NCI-H128 (cell line): ENCODE data around the gene ALOX12.

ENCODE experiments used
- DNase-seq: peaks from one replicate; lab custom pipeline; 2025; ENCODE audit not compliant: unreplicated experiment; lab: John Stamatoyannopoulos, UW

ALOX12 gene

DNA sequence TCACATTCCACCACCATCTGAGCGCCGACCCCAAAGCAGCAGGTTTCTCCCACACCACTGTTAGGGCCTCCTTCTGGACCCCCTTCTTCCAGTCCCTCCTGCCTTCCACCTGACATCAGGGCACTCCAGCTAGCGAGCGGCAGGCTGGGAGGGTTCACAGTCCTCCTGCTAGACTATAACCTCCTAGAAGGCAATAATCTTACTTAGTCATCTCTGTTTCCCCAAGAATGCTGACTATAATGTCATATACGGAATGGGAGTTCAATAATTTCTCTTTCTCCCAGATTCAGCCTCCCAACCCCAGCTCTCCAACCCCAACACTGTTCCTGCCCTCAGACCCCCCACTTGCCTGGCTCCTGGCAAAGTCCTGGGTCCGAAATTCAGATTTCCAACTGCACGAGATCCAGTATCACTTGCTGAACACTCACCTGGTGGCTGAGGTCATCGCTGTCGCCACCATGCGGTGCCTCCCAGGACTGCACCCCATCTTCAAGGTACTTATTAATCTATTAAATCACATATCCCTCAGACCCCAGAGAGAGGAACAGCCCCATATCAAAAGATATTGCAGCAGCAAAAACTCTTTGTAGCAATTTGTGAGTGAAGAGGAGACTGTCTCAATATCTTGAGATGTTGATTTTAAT, 5.6 kb downstream of the ALOX12 start:
- DNase-seq: no peak

DNA sequence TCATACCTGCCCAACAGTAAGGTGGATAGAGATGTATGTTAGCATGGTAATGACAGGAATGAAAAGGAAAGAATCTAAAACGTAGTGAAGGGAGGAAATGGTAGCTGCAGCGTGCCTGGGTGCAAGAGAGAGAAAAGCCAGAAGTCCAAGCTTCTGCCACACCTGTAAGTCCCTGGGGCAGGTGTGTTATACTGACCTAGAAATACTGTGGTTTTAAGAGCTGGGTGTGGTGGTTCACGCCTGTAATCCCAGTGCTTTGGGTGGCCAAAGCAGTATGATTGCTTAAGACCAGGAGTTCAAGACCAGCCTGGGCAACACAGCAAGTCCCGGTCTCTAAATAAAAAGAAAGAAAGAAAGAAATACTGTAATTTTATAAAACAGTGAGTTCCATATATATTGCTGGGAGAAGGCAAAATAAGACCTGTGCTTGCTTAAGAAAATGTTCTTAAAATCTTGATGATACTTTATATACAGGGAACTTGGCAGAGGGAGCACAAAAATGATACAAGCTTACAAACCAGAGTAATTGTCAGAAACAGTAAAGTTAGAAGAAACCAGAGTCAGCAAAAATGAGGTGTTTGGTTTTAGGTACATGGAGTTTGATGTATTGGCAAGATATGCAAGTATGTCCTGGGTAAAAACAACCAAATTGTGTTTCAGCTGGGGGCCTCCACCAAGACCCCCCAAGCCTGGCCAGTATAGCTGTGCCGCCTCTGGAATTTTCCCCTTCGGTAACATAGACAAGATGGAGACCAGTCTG, 6.6 kb downstream of the ALOX12 start:
- DNase-seq: no peak

DNA sequence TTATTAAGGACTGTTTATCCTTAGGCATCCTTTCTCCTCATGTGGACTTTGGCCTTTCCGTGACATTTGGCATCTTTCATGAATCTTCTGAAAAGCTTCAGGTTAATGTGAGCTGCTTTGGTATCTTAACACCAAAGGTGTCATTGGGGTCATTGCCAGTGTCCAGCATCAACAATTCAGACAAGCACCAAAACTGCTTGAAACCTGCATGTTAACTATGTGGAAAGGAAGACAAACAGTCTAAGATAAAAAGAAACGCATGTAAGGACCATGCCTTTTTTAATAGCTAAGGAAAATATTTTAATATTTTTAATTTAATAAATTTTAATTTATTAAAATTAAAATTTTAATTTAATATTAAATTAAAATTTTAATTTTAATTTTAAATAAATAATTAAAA, 7.9 kb downstream of the ALOX12 start:
- no peak for DNase-seq

DNA sequence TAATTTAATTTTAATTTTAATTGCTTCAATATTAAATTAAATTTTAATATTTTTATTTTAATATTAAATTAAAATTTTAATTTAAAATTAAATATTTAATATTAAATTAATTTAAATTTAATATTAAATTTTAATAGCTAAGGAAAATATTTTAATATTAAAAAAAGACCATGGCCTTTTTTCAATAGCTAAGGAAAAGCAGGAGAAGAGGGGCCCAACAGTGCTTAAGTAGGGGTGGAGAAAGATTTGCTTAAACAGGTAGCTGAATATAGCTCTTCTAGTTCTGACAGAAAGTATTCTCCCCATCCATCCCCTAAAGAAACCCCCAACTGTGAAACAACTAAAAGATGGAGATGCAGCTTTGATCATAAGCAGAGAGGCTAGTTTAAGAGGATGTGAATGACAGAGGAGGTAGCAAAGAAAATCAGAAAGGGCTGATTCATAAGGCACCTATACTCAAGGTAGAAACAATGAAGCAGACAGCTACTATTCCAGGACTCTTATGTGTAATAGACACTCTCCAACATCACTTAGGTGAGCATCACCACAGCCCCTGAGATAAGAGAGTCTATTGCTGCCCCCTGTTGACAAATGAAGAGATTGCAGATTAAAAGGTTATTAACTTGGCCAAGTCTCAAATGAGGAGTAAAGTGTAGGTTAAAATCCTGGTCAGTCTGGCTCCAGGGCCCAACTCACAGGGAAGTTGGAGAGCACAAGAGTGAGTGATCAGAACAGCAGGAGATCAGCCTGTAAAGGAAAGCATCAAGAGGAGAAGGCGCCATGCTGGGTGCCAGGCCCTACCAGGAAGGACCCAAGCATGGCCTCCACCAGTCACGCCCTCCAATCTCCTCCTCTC, 8.8 kb downstream of the ALOX12 start:
- peak; percentile 61 for DNase-seq

DNA sequence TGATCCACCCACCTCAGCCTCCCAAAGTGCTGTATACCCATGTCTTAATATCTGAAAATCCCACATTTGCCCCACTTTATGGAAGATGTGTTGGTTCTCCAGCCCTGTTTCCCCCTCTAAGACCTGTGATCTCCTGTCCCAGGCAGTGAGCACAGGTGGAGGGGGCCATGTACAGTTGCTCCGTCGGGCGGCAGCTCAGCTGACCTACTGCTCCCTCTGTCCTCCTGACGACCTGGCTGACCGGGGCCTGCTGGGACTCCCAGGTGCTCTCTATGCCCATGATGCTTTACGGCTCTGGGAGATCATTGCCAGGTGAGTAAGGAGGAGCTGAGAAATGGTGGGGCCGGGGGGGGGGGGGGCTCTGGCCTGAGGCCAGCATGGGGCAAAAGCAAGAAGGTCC, 9.9 kb downstream of the ALOX12 start:
- no peak for DNase-seq

DNA sequence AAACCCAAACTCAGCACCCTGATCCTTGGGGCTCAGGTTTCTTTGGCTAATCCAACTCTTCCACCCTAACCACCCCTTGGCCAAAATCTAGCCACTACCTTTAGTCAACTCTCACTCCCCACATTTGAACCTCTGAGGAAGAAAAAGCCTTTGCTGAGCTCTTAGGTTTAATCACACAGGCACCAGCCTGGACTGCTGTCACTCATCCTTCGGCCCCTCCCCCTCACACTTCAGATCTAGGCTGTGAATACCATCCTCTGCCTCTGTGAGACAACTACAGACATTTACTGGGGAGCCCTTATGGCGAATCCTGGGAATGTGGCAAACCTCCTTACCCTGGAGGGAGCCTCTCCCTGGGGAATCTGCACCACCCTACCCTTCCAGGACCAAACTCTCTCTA, 11.3 kb downstream of the ALOX12 start:
- no peak for DNase-seq

DNA sequence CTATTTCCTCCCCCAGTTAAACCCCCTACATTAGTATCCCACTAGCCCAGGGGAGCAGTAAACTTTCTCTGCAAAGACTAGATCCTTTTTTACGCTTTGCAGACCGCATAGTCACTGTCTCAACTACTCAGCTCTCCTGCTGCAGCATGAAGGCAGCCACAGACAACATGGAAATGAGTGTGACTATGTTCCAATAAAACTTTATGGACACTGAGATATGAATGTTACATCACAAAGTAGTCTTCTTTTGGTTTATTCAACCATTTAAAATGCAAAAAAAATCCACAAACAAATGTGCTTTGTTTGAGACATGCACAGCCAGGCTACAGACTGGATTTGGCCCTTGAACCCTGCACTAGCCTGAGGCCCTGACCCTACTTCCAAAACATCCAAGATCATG, 14.7 kb downstream of the ALOX12 start:
- no peak for DNase-seq

DNA sequence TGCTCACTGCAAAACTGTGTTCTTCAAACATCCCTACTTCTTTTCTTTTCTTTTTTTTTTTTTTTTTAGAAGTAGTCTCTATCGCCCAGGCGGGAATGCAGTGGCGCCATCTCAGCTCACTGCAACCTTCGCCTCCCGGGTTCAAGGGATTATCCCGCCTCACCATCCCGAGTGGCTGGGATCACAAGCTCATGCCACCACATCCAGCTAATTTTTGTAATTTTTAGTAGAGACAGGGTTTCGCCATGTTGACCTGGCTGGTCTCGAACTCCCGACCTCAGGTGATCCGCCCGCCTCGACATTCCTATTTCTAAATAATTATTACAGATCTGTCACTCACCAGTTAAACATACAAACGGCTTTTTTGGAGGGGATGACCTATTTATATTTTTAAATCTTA, 15.6 kb downstream of the ALOX12 start:
- no peak for DNase-seq

DNA sequence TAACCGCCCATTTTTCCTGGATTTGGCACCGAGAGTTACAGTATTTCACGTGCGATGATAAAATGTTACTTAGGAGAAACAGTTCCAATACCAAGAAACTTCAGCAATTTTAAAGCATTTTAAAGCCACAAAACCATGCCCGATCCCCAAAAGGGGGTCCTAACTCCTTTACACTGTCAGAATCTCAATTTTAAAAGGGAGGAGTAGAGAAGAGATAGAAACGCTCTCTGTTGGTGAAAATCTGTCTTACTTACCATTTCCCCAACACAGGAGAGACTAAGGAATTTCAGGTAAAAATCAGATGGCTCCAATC, 16.0 kb downstream of the ALOX12 start:
- DNase-seq: no peak

DNA sequence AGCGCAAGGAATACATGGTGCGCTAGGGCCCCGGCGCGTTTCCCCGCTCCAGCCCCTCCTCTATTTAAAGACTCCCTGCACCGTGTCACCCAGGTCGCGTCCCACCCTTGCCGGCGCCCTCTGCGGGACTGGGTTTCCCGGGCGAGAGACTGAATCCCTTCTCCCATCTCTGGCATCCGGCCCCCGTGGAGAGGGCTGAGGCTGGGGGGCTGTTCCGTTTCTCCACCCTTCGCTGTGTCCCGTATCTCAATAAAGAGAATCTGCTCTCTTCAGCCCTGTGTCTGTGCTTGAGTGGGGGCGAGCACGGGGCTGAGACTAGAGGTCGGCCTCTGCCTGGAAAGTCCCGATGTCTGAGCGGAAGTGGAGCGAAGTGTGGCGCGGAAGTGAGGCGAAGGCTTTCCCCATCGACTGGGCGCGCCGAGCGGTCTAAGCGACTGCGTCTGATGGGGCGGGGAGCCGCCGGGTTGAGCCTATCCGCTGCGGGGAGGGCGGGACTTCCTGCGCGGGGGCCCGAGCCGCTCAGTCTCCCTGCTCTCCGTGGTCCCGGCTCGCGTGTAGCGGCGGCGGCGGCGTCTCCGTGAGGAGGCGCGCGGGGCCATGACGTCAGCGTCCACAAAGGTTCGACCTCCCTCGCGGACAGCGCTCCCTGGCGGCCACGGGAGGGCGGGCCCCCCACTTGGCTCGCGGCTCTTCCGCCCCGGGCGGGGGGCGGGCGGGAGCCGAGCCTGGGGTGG, 18.6 kb downstream of the ALOX12 start:
- peak; percentile 80 for DNase-seq

DNA sequence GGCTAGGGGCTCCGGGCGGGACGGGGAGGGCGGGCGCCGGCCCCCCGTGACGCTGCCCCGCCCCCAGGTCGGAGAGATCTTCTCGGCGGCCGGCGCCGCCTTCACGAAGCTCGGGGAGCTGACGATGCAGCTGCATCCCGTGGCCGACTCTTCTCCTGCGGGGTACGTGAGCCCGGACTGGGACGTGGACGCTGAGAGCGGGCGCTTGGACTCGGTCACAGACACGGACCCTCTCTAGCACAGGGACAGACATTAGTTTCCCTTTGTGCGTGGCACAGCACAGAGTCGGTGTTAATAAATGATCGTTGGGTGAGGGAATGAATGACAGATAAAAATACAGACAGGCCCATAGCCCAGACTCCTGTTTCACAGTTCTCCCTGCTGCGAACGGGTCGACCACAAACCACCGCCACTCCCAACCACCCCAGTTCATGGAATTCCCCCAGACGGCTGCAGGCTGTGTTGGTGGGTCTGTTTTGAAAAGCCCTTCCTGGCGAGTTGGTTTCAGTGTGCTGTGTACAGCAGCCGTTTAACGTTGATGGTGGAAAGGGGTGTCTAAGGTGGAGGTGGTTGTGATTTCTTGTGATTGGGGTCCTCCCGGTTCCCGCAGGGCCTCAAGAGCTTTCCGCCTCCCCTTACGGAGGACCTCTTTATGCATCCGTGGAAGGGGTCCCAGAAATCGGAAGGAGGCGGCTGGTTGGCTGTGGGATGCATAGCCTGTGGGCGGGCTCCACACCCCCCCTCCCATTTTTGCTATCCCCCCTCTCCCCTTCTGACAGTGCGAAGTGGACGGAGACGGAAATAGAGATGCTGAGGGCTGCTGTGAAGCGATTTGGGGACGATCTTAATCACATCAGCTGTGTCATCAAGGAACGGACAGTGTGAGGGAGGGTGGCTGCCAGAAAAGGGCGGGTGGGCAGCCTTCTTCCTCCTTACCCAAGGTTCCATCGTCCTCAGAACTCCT, 19.4 kb downstream of the ALOX12 start:
- no peak for DNase-seq

DNA sequence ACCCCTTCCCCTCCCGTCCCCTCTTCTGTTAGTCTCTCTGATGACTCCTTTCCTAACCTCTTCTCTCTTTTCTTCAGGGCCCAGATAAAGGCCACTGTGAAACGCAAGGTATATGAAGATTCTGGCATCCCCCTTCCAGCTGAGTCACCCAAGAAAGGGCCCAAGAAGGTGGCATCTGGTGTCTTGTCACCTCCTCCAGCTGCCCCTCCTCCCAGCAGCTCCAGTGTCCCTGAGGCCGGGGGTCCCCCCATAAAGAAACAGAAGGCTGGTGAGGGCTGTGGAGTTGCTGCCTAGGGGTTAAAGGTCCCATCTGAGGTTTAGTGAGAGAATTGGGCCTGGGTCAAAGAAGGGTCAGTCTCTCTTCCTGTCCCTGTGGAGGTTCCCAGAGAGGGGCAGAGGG, 20.6 kb downstream of the ALOX12 start:
- no peak for DNase-seq

DNA sequence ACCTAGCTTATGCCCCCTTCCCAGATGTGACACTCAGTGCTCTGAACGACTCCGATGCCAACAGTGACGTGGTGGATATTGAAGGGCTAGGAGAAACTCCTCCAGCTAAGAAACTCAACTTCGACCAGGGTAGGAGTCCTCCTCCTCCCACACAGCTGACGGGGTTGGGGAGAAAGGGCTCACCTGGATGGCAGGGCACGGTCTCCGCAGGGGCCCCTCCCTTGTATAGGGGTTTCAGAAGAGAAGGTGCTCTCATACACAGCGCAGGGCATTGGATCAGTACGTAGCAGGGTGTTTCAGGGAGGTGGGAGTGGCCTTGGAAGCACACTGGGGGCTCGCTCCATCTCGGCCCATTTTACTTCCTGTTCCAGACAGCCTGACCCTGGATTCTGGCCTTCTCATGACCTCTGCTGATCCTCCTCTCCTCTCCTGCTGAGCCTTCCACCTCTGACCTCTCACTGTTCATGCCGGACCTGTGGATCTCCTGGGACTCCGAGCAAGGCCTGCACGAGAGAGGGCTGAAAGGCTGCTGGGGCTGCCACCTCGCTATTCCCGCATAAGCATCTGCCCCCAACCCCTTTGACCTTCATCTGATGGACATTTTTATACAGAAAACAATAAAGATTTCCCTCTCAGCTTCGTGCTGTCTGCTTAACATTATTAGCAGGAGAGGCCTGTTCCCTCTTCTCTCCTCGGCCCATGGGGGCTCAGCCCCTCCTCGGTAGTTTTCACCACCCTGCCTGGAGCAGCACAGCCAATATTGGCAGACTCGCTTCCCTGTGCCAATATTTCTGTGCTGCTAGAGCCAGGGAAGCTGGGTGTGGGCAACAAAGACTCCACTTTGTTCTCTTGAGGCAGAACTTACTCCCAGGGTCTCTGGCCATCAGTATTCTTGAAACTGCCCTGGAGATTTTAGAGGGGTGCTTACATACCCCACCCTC, 21.3 kb downstream of the ALOX12 start:
- no peak for DNase-seq

DNA sequence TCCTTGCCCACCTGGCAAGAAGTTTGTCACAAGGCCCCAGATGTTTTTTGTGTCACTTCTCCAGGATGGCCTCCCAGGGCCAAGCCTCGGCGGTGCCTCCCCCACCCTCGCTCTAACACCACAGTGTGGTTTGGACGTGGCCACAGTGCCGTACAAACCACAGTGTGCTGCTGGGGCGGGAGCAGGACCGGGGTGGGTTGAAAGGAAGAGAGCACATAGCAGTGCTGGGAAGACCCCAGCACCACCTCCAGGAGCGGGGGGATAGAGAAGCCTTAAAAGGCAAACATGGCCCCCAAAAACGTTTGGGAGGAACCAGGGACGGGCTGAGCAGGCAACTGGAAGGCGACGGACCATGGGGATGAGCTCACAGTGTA, 22.0 kb downstream of the ALOX12 start:
- no peak for DNase-seq

DNA sequence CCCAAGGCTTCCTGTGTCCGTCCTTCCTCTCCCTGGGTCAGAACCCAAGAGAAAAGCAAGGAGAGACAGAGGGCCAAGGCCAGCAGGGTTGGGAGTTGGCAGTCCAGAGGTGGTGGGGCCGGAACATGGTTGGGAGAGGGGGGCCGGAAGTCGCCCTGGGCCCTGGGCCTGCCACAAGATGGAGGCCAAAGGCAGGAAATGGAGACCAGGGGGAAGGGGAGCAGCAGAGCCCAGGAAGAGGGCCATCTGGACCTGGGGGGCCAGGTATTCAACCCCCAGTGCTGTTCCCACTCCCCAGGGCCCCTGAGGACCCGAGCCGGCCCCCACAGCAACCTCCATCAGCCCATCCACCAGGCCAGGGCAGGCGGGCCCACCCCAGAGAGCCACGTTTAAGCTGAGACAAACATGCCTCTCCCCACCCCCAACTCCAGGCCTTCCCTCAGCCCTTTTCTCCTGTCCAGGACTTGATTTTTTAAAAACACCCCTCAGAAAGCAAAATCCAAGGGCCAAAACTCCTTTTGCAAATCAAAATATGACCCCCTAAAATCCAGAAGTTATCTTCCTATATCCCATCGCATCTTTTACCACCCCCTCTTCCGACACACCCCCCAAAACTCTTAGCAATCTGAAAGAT, 22.6 kb downstream of the ALOX12 start:
- no peak for DNase-seq

DNA sequence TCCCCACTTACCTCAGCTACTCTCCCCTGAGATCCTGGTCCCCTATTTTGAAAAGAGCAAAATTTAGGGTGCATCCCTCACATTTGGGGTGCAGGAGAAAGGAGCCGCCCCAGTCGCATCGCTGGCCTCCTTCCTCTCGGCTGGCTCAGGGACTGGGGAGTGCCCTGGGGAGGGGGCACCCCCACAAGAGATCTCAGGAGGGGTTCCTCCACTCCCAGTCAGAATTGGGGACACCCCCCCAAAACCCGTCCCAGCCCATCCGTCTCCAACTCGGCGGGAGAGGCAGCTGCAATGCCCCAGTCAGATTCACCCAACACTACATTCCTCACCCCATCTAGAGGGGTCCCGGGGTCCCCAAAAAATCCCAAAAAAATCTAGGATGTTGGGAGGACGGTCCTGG, 23.5 kb downstream of the ALOX12 start:
- no peak for DNase-seq

DNA sequence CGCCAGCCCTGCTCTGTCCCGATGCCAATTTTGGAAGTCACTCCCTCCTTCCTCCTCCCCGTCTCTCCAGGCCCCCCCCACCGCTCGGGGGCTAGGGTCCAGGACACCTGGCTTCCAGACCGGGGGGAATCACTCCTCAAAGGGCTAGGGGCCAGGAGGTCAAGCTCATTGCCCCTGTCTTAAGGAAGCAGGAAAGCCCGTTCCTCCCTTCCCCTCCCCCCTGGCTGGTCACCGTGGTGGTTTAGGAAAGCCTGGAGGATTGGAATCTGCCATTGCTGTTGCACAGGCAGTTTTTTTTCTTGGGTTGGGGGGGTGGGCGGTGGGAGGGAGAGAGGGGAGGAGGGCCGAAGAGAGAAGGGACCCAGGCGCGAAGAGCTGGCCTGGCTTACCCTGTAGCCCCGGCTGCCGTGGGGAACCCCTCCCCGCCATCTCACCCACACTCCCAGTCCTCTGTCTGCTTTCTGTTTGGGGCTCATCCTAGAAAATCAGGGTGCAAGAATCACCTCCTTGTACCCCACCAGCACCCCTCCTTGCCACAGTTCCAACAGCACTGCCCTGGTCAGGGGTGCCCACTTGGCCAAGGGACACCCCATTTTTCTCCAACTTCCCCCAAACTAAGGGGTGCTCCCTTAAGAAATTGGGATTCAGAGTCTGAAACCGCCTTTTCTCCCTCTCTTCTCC, 24.1 kb downstream of the ALOX12 start:
- DNase-seq: no peak
